ENCODE measurements around the gene ACSM2B.
"Not testable (repeated sequence)": the region's sequence is repeated elsewhere in the genome, so short reads cannot be mapped to it uniquely, and the experiment has no call there.

DNA sequence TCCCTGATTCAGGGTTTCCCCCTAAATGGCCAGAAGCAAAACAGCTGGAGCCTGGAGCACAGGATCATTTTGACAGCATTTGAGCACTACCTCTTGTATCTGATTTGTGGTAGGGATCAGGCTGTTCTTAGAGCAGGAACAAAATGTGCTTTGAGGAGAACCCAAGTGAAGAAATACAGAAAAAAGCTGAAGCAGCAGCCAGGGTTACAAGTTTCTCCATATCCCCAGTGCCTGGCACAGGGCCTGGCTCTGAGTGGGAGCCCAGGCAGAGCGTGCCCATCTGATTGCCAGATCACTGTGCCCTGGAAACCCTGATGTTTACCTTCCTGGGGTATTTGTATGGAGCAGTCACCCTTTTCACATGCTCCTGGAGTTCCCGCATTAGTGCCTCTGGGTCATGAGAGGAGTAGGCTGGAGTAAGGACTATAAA is 11.5 kb upstream of the ACSM2B start:
- TF ChIP-seq, protein P1, sequence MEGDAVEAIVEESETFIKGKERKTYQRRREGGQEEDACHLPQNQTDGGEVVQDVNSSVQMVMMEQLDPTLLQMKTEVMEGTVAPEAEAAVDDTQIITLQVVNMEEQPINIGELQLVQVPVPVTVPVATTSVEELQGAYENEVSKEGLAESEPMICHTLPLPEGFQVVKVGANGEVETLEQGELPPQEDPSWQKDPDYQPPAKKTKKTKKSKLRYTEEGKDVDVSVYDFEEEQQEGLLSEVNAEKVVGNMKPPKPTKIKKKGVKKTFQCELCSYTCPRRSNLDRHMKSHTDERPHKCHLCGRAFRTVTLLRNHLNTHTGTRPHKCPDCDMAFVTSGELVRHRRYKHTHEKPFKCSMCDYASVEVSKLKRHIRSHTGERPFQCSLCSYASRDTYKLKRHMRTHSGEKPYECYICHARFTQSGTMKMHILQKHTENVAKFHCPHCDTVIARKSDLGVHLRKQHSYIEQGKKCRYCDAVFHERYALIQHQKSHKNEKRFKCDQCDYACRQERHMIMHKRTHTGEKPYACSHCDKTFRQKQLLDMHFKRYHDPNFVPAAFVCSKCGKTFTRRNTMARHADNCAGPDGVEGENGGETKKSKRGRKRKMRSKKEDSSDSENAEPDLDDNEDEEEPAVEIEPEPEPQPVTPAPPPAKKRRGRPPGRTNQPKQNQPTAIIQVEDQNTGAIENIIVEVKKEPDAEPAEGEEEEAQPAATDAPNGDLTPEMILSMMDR (IDR thresholded peaks at IDR 0.05; ENCODE audit: insufficient read depth, low read depth, low read length): not testable (repeated sequence)
- not testable (repeated sequence) for TF ChIP-seq EZH2 (IDR thresholded peaks at IDR 0.05; ENCODE audit: insufficient read depth, low read length)
